ENCODE data around the gene OR7G1.

GRCh38 chr19:9140159-9140874 is 24.8 kb upstream of the OR7G1 start, which contains the start of gene ZNF317:
- TF ChIP-seq CTCF (conservative IDR thresholded peaks at IDR 0.05) (no peak), EZH2 (IDR thresholded peaks at IDR 0.05; ENCODE audit: low read depth) (no peak)
